ENCODE data around the gene PIK3CD. TPM values are rescaled to one million over a fixed set of nuclear protein-coding genes. Genes with fewer than 3 reads are reported as not detected.

The PIK3CD gene
- total and polyA plus RNA-seq, 8 donors, result 2.8 to 74.1 (median 5.4) TPM

DNA sequence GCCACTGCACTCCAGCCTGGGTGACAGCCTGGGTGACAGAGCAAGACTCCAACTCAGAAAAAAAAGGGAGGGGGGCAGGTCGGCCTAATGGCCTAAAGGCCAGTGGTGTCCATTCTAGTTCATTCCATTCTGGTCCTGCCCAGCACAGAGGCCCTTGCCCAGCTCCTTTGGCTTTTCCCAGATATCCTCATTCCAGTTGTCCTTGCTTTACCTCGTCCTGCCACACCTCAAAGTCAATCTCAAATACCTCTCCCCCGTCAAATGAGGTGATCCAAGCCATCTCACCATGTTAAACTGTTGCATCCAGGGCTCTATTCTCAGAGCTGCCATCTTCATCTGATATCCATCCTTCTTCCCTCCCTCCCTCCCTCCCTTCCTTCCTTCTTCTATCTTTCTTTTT, 19.9 kb upstream of the PIK3CD start:
- TF ChIP-seq, protein P1, sequence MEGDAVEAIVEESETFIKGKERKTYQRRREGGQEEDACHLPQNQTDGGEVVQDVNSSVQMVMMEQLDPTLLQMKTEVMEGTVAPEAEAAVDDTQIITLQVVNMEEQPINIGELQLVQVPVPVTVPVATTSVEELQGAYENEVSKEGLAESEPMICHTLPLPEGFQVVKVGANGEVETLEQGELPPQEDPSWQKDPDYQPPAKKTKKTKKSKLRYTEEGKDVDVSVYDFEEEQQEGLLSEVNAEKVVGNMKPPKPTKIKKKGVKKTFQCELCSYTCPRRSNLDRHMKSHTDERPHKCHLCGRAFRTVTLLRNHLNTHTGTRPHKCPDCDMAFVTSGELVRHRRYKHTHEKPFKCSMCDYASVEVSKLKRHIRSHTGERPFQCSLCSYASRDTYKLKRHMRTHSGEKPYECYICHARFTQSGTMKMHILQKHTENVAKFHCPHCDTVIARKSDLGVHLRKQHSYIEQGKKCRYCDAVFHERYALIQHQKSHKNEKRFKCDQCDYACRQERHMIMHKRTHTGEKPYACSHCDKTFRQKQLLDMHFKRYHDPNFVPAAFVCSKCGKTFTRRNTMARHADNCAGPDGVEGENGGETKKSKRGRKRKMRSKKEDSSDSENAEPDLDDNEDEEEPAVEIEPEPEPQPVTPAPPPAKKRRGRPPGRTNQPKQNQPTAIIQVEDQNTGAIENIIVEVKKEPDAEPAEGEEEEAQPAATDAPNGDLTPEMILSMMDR (IDR thresholded peaks at IDR 0.05), result no peak
- TF ChIP-seq POLR2AphosphoS5 (IDR thresholded peaks at IDR 0.05) (no peak), EP300 (IDR thresholded peaks at IDR 0.05) (no peak), POLR2A (IDR thresholded peaks at IDR 0.05) (no peak)
- no peaks in the 10 kb centered on the region for H3K36me3 ChIP-seq
- intact Hi-C loops (cut with DNase I; ENCODE audit: low total_unique reads), result no loop called here
- no peaks in the 10 kb centered on the region for H3K9me3 ChIP-seq
- no peak overlapping the region for H3K27ac ChIP-seq
- 72 to 90% (median 74%) methylated on average over 3 of the region's 3 CpGs for WGBS, 5 donors
- peaks cover 0 to 23% (median 9%) of the 10 kb centered on the region in 4 donors for H3K4me1 ChIP-seq
- no peak for DNase-seq
- no peak overlapping the region for H3K4me3 ChIP-seq
- H3K27me3 ChIP-seq, result peaks cover 0 to 6% (median under 1%) of the 10 kb centered on the region in 3 donors

DNA sequence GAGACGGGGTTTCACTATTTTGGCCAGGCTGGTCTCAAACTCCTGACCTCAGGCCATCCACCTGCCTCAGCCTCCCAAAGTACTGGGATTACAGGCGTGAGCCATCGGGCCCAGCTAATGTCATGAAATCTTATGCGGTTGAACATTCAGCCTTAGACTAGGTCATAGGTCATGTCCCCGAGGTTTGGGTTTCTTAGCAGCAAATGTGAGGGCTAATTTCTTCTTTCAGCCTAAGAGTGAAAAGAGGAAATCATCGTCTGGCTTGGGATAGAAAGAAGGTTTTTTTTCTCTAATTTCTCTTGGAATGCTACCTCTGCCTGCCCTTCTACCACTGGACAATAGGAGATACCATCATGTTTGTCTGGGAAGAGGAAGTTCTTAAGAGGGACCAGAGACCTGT, 18.0 kb upstream of the PIK3CD start:
- no peaks in the 10 kb centered on the region for H3K9me3 ChIP-seq
- intact Hi-C loops (cut with DNase I; ENCODE audit: low total_unique reads), result no loop called here

DNA sequence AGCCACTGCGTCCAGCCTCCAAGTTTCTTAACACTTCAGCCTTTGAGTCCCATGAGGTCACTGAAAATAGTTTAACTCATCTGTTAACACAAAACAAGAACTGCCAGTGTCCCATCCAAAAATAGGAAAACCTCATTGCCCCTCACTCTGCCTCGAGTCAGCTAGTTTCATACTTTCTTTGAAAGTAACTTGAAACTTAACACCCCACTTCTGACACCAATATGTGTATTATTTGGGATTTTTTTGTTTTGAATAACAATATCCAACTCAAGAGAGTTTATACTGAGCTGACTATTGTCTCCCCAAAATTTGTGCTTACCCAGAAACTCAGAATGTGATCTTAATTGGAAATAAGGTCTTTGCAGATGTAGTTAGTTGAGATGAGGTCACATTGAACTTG, 16.9 kb upstream of the PIK3CD start:
- H3K4me1 ChIP-seq, result no peaks in the 10 kb centered on the region
- no peak overlapping the region for H3K27ac ChIP-seq
- no peak for TF ChIP-seq EP300 (IDR thresholded peaks at IDR 0.05)
- TF ChIP-seq POLR2AphosphoS5 (IDR thresholded peaks at IDR 0.05), result no peak
- TF ChIP-seq, protein P1 (IDR thresholded peaks at IDR 0.05), result no peak
- no peak for TF ChIP-seq POLR2A (IDR thresholded peaks at IDR 0.05)
- no peak for DNase-seq
- H3K27me3 ChIP-seq, result peaks cover 0 to 4% (median 0%) of the 10 kb centered on the region in 3 donors
- 74 to 84% (median 80%) methylated on average over 2 of the region's 2 CpGs for WGBS, 5 donors
- intact Hi-C loops (cut with DNase I; ENCODE audit: low total_unique reads), result no loop called here
- no peak overlapping the region for H3K4me3 ChIP-seq
- H3K36me3 ChIP-seq, result no peaks in the 10 kb centered on the region
- no peaks in the 10 kb centered on the region for H3K9me3 ChIP-seq

More for the DNA sequence above, 18.0 kb upstream of the PIK3CD start:
- H3K4me3 ChIP-seq, result no peak overlapping the region
- peaks cover 0 to 5% (median 0%) of the 10 kb centered on the region in 4 donors for H3K4me1 ChIP-seq
- H3K27me3 ChIP-seq, result peaks cover 0 to 5% (median 0%) of the 10 kb centered on the region in 3 donors
- H3K36me3 ChIP-seq, result no peaks in the 10 kb centered on the region
- whole genome bisulfite sequencing, 5 donors, result 80 to 86% (median 82%) methylated on average over 6 of the region's 6 CpGs
- TF ChIP-seq POLR2AphosphoS5 (IDR thresholded peaks at IDR 0.05) (no peak), EP300 (IDR thresholded peaks at IDR 0.05) (no peak), POLR2A (IDR thresholded peaks at IDR 0.05) (no peak)
- TF ChIP-seq, protein P1 (IDR thresholded peaks at IDR 0.05), result no peak
- DNase-seq, result no peak
- H3K27ac ChIP-seq, result no peak overlapping the region

DNA sequence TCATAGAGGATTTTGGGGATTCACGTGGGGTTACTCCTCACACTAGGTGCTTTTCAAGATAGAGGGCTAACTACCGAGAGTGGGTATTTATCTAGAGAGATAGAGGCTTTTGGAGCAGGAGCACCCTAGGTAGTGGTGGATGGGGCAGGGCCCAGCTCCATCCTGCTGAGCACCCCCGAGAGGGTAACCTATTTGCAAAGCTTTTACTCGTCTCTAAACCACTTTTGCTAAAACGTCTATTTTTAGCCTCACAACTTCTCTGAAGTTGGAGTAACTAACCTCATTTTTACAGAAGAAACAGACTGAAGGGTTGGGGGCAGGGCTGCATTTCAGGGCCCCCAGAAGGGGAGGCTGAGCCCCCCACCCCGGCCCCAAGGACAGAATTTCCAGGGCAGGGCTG, 12.3 kb upstream of the PIK3CD start:
- intact Hi-C loops (cut with DNase I; ENCODE audit: low total_unique reads), result no loop called here

More for the DNA sequence above, 12.3 kb upstream of the PIK3CD start:
- DNase-seq, result no peak
- no peak overlapping the region for H3K27ac ChIP-seq
- no peak overlapping the region for H3K4me3 ChIP-seq
- H3K27me3 ChIP-seq, result no peaks in the 10 kb centered on the region
- H3K4me1 ChIP-seq, result peaks cover 0 to 9% (median 0%) of the 10 kb centered on the region in 4 donors
- 55 to 66% (median 64%) methylated on average over 6 of the region's 6 CpGs for WGBS, 5 donors
- no peaks in the 10 kb centered on the region for H3K9me3 ChIP-seq
- H3K36me3 ChIP-seq, result no peaks in the 10 kb centered on the region
- TF ChIP-seq EP300 (IDR thresholded peaks at IDR 0.05), result no peak
- TF ChIP-seq POLR2AphosphoS5 (IDR thresholded peaks at IDR 0.05), result no peak
- no peak for TF ChIP-seq POLR2A (IDR thresholded peaks at IDR 0.05)
- TF ChIP-seq, protein P1 (IDR thresholded peaks at IDR 0.05), result no peak
